Measurements from ENCODE around the gene NAT8L. TPM values are rescaled to one million over a fixed set of nuclear protein-coding genes. Genes with fewer than 3 reads are reported as not detected.

NAT8L gene
- total RNA-seq, 1 donor, result under 0.01 TPM

DNA sequence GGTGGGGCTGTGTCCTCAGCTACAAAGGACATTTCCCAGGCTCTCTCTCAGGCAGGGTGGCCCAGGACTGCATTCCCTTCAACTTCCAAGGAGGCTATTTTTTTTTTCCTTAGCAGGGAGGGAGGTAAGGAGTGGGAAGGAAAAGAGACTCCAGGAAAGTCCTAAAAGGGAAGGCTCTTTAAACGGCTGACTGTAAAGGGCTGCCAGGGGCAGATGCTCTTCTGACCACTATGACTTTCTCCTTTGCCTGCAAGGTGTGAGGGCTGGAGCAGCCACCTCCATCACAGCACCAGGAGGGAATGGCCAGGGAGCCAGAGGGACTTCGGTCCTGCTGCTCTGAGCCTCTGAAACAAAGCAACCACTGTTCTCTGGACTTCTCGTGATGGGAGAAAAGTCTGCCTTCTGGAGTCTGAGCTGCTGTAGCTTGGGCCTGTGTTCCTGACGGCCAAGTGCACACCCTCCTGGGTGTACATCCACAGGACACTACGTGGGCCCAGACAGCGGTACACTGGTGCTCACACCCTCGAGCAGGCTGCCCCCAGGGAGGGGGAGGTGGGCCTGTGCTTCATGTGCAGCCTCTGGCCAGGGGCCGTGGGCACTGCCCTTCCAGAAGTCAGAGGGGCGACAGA lies 17.9 kb downstream of the NAT8L start:
- TF ChIP-seq, protein P1, sequence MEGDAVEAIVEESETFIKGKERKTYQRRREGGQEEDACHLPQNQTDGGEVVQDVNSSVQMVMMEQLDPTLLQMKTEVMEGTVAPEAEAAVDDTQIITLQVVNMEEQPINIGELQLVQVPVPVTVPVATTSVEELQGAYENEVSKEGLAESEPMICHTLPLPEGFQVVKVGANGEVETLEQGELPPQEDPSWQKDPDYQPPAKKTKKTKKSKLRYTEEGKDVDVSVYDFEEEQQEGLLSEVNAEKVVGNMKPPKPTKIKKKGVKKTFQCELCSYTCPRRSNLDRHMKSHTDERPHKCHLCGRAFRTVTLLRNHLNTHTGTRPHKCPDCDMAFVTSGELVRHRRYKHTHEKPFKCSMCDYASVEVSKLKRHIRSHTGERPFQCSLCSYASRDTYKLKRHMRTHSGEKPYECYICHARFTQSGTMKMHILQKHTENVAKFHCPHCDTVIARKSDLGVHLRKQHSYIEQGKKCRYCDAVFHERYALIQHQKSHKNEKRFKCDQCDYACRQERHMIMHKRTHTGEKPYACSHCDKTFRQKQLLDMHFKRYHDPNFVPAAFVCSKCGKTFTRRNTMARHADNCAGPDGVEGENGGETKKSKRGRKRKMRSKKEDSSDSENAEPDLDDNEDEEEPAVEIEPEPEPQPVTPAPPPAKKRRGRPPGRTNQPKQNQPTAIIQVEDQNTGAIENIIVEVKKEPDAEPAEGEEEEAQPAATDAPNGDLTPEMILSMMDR (IDR thresholded peaks at IDR 0.05; ENCODE audit: insufficient read depth, low read depth, low read length), result no peak
- no peak overlapping the region for H3K4me3 ChIP-seq (ENCODE audit: low read depth, low read length)
- DNase-seq (ENCODE audit: low read depth), result no peak

DNA sequence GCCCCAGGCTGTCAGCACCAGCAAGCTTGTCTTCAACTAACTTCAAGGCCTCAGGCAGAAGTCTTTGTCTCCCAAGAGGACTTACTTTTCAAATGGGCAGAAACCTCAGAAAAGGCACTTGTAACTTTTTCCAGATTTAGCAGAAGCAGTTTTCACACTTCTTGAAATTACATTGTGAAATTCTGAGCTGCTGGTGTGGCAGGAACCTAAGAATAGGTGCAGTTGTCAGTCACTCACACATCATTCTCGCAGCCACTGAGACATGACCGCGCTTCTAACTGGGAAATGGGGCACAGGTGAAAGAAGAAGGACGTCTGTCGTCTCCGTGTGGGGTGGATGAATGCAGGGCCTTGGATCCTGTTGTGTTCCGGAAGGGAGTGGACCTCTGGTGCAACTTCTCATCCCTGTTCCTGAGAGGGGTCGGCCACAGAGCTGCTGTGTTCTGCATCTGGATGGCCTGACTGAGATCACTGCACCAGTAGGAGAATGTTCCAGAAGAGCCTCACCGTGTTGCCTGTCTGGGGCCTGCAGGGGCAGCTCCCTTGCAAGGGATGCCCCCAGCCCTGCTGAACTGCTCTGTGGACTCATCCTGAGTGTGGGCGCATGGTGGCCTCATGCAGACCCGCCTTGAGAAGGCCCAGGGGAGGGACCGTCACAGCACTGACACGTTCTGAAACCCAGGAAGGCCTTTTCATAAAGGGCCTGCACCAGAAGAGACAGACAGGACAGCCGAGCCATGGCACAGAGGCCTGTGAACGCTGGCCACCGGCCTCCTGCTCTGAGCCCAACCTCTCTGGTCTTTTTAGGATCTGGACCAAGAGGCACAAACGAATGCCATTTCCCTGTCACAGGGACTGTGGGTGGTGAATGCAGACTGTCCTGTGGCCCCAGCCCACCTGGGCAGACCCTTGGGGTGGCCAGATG lies 18.7 kb downstream of the NAT8L start:
- DNase-seq (ENCODE audit: low read depth), result no peak
- TF ChIP-seq, protein P1 (IDR thresholded peaks at IDR 0.05; ENCODE audit: insufficient read depth, low read depth, low read length), result no peak
- no peak overlapping the region for H3K4me3 ChIP-seq (ENCODE audit: low read depth, low read length)

DNA sequence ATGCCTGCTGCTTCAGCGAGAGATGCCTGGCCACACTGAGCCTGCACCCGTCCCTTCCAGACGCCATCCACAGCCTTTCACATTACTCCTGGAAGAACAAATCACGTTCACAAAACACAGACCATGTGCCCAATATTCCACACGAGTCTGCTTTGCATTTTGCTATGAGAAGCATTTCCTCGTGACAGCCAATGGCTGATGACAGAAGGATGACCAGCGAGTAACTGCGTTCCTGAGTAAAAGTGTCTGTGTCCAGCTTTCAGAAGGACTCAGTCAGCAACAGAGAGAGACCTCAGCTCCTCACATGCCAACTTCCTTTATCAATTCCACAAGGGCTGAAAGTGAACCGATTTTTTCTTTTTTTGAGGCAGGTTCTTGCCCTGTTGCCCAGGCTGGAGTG lies 19.5 kb downstream of the NAT8L start:
- no peak for DNase-seq (ENCODE audit: low read depth)
- no peak overlapping the region for H3K4me3 ChIP-seq (ENCODE audit: low read depth, low read length)

DNA sequence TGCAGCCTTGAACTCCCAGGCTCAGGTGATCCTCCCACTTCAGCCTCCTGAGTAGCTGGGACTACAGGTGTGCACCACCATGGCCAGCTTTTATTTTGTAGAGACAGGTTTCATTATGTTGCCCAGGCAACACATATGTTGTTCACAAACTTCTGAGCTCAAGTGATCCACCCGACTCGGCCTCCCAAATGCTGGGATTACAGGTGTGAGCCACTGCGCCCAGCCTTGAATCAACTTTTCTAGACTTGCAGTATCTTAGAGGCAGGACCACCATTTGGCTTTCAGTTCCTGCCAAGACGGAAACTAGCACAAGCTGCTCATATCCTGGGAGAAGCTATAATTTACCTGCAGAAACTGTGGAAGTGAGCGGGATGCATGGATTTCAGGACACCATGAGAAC lies 19.9 kb downstream of the NAT8L start:
- TF ChIP-seq, protein P1 (IDR thresholded peaks at IDR 0.05; ENCODE audit: insufficient read depth, low read depth, low read length), result no peak
- no peak for DNase-seq (ENCODE audit: low read depth)
- H3K4me3 ChIP-seq (ENCODE audit: low read depth, low read length), result no peak overlapping the region

More for the DNA sequence above, 19.5 kb downstream of the NAT8L start:
- TF ChIP-seq, protein P1 (IDR thresholded peaks at IDR 0.05; ENCODE audit: insufficient read depth, low read depth, low read length), result no peak

DNA sequence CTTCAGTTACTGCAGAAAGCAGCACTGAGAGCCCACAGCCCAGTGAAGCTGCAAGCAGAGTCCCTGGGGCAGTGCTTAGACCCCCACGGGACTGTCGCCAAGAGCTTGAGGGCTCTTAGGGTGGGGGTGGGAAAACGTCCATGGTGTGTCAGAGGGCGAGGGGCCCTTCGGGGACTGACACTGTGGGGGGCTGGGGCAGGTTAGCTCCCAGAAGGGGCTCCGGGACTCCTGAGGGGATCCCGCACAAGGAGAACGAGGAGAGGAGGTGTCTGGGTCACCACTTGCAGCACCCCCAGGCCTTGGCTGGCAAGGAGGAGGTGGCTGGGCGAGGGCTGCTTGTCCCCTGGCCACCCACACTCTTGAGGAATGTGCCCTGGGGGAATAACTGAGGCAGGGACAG lies 20.8 kb downstream of the NAT8L start:
- TF ChIP-seq, protein P1 (IDR thresholded peaks at IDR 0.05; ENCODE audit: insufficient read depth, low read depth, low read length), result no peak
- no peak overlapping the region for H3K4me3 ChIP-seq (ENCODE audit: low read depth, low read length)
- DNase-seq (ENCODE audit: low read depth), result no peak

DNA sequence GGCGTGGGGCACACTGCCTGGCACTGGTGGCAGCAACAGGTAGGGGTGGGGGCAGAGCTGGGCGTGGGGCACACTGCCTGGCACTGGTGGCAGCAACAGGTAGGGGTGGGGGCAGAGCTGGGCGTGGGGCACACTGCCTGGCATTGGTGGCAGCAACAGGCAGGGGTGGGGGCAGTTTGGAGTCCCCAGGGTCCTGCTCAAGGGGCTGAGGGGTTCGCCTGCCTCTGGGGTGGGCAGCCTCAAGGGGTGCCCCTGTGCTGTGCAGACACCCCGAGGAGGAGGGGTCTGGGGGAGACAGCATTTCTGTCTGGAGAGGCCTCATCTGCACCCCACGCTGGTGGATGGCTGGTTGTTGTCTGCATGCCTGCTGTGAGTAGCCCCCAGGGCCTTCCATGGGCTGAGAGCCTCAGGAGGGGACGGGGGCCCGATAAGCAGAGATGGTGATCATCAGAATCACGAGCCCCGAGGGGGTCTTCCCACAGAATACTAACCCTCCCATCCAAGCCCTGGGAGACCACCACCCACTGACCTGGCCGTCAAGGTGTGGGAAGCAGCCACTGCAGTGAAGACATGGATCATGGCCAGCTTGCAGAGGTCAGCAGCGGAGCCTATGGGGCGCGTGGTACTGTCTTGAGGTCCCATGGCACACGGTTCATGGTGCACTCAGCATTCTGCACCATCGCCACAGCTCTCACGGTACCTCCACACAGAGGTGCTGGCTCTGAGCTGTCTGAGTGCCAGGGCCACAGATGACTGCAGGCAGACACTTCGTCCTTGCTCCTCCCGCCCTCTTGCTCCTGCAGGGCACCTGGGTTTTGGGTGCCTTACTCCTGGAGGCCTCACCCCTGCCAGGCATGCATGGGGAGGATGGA lies 21.5 kb downstream of the NAT8L start:
- no peak overlapping the region for H3K4me3 ChIP-seq (ENCODE audit: low read depth, low read length)
- TF ChIP-seq, protein P1 (IDR thresholded peaks at IDR 0.05; ENCODE audit: insufficient read depth, low read depth, low read length), result no peak
- DNase-seq (ENCODE audit: low read depth), result no peak
